Liver (tissue), 9 donors: Measurements from ENCODE around the gene FBXW7. TPM values are rescaled to one million over a fixed set of nuclear protein-coding genes. Genes with fewer than 3 reads are reported as not detected.

ENCODE experiments used
- DNase-seq: peaks from one replicate; pipeline ENCODE4 v3.0.0-alpha.2; 2017; ENCODE audit warnings: low spot score
- H3K27ac ChIP-seq, 2 donors: one replicate each; pipeline ENCODE4 v1.7.0; 2013; ENCODE audit warnings: inconsistent platforms in 2 of 2, low read length in 2 of 2, control low read depth in 1 of 2, low read depth in 1 of 2, mild to moderate bottlenecking in 1 of 2
- H3K27me3 ChIP-seq, 4 donors: one replicate each; pipeline versions ENCODE4 v1.6.1 to v1.7.0; 2013; ENCODE audit warnings: low read length in 3 of 4, inconsistent platforms in 1 of 4, mild to moderate bottlenecking in 1 of 4, moderate library complexity in 1 of 4; ENCODE audit not compliant: control insufficient read depth in 4 of 4, insufficient read depth in 4 of 4
- H3K36me3 ChIP-seq, 4 donors: one replicate each; pipeline versions ENCODE4 v1.6.1 to v1.7.0; 2013; ENCODE audit warnings: low read length in 3 of 4, mild to moderate bottlenecking in 3 of 4, low read depth in 1 of 4, moderate library complexity in 1 of 4; ENCODE audit not compliant: control insufficient read depth in 4 of 4, insufficient read depth in 3 of 4
- H3K4me1 ChIP-seq, 4 donors: one replicate each; pipeline versions ENCODE4 v1.6.1 to v1.7.0; 2013; ENCODE audit warnings: low read length in 3 of 4, mild to moderate bottlenecking in 3 of 4, moderate library complexity in 1 of 4; ENCODE audit not compliant: control insufficient read depth in 4 of 4, insufficient read depth in 4 of 4
- H3K4me3 ChIP-seq, 3 donors: one replicate each; pipeline versions ENCODE4 v1.6.1 to v1.7.0; 2013; ENCODE audit warnings: low read length in 3 of 3, control low read depth in 1 of 3, low read depth in 1 of 3, mild to moderate bottlenecking in 1 of 3
- H3K9ac ChIP-seq, 2 donors: one replicate each; pipeline ENCODE4 v1.7.0; 2013; ENCODE audit warnings: low read length in 2 of 2, mild to moderate bottlenecking in 2 of 2, moderate library complexity in 2 of 2, control low read depth in 1 of 2, low read depth in 1 of 2
- H3K9me3 ChIP-seq, 4 donors: one replicate each; pipeline versions ENCODE4 v1.6.1 to v1.7.0; 2013; ENCODE audit warnings: low read length in 3 of 4; ENCODE audit not compliant: control insufficient read depth in 4 of 4
- EGR1 ChIP-seq, 2 donors: IDR thresholded peaks; 2 replicates each; pipeline ENCODE4 v1.6.1; 2016 to 2018; ENCODE audit warnings: antibody characterized with exemption in 2 of 2, low read depth in 2 of 2
- FOXA1 ChIP-seq: IDR thresholded peaks from 2 replicates; pipeline ENCODE4 v1.6.1; 2016; ENCODE audit warnings: antibody characterized with exemption
- FOXA2 ChIP-seq: IDR thresholded peaks from 2 replicates; pipeline ENCODE4 v1.6.1; 2016; ENCODE audit warnings: antibody characterized with exemption
- GABPA ChIP-seq, 2 donors: IDR thresholded peaks in 1 of 2; conservative IDR thresholded peaks in 1 of 2; 2 replicates each; pipeline ENCODE4 v1.6.1; 2016; ENCODE audit warnings: antibody characterized with exemption in 2 of 2, mild to moderate bottlenecking in 1 of 2, moderate library complexity in 1 of 2
- HNF4A ChIP-seq, 2 donors: conservative IDR thresholded peaks; 2 replicates each; pipeline ENCODE4 v1.6.1; 2016; ENCODE audit warnings: antibody characterized with exemption in 2 of 2, mild to moderate bottlenecking in 2 of 2
- HNF4G ChIP-seq: IDR thresholded peaks from 2 replicates; pipeline ENCODE4 v1.6.1; 2016; ENCODE audit warnings: antibody characterized with exemption
- JUND ChIP-seq, 2 donors: IDR thresholded peaks; 2 replicates each; pipeline ENCODE4 v1.6.1; 2016; ENCODE audit warnings: antibody characterized with exemption in 2 of 2
- NR2F2 ChIP-seq: IDR thresholded peaks from 2 replicates; pipeline ENCODE4 v1.6.1; 2016; ENCODE audit warnings: antibody characterized with exemption
- RAD21 ChIP-seq, 2 donors: IDR thresholded peaks; 2 replicates each; pipeline ENCODE4 v1.6.1; 2016; ENCODE audit warnings: antibody characterized with exemption in 2 of 2, mild to moderate bottlenecking in 2 of 2
- RXRA ChIP-seq, 2 donors: IDR thresholded peaks; 2 replicates each; pipeline ENCODE4 v1.6.1; 2017 to 2018; ENCODE audit warnings: antibody characterized with exemption in 2 of 2, mild to moderate bottlenecking in 1 of 2
- SP1 ChIP-seq: IDR thresholded peaks from 2 replicates; pipeline ENCODE4 v1.6.1; 2018; ENCODE audit warnings: antibody characterized with exemption, mild to moderate bottlenecking
- TAF1 ChIP-seq: conservative IDR thresholded peaks from 2 replicates; pipeline ENCODE4 v1.6.1; 2016; ENCODE audit warnings: antibody characterized with exemption, mild to moderate bottlenecking
- YY1 ChIP-seq: IDR thresholded peaks from 2 replicates; pipeline ENCODE4 v1.6.1; 2016; ENCODE audit warnings: antibody characterized with exemption, mild to moderate bottlenecking
- WGBS: extraction: QIAGEN DNeasy Blood & Tissue Kit; methylation state at CpG from one replicate; pipeline ENCODE4 v1.1.7; 2013; 5-methylcytosine and 5-hydroxymethylcytosine counted together
- polyA plus RNA-seq, 2 donors: library from polyadenylated mRNA; stranded (reverse) in 1 of 2; unstranded in 1 of 2; fragments of 200-250 nt in 1 of 2; fragments of >200 nt in 1 of 2; fragmentation: Nextera tagmentation in 1 of 2; extraction: Ambion mirVana in 1 of 2; gene quantifications; one replicate each; pipeline versions ENCODE4 v1.2.1 to v1.2.3, GENCODE V29; 2013 to 2015
- total RNA-seq, 2 donors: library from RNA; depleted of rRNA; stranded (reverse); fragments of >200 nt; gene quantifications; one replicate each; pipeline ENCODE4 v1.2.3, GENCODE V29; 2014
- TF ChIP-seq, protein P1 (sequence below): IDR thresholded peaks from 2 replicates; pipeline ENCODE4 v1.6.1; 2016; ENCODE audit warnings: antibody characterized with exemption
- TF ChIP-seq, protein P2 (sequence below): IDR thresholded peaks from 2 replicates; pipeline ENCODE4 v1.6.1; 2016; ENCODE audit warnings: antibody characterized with exemption
- TF ChIP-seq, protein P3 (sequence below): IDR thresholded peaks from 2 replicates; pipeline ENCODE4 v1.6.1; 2016; ENCODE audit warnings: antibody characterized with exemption
- TF ChIP-seq, protein P4 (sequence below): fragments of 150-350 bp; IDR thresholded peaks from 2 replicates; pipeline ENCODE4 v1.5.1; 2017; ENCODE audit warnings: improper control_type of control experiment, low read depth, low read length; ENCODE audit not compliant: missing input control
- TF ChIP-seq, protein P5 (sequence below): IDR thresholded peaks from 2 replicates; pipeline ENCODE4 v1.6.1; 2016; ENCODE audit warnings: antibody characterized with exemption, mild to moderate bottlenecking
- donor health status: healthy.
- donor health status: healthy.
- donor health status: healthy.
- donor health status: healthy.
- donor health status: healthy.

Gene FBXW7
- total and polyA plus RNA-seq, 4 donors = 4.0 to 56.9 (median 16.1) TPM

DNA sequence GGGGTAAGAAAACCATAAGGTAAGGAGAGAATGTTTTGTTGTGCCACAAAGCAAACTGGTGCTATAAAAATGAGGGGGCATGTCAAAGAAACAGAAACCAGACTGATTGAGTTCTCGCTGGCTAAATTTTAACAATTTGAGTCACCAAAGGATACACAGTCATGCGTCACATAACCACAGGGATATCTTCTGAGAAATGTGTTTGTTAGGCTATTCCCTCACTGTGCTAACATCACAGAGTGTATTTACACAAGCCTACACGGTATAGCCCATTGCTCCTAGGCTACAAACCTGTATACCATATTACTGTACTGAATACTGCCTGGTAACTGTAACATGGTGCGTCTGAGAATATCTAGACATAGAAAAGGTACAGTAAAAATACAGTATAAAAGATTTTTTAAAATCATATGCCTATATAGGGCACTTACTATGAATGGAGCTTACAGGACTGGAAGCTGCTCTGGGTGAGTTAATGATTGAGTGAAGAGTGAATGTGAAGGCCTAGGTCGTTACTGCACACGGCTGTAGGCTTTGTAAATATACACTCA, 50.1 kb downstream of the FBXW7 start:
- DNase-seq = no peak
- peak overlapping the region in 1 of 3 donors; percentile 47 for H3K4me3 ChIP-seq
- TF ChIP-seq JUND (IDR thresholded peaks at IDR 0.05) (peak; percentile 63), HNF4G (no peak), YY1 (peak; percentile 76), EGR1 (IDR thresholded peaks at IDR 0.05; ENCODE audit: low read depth in 2 of 2) (peak in 1 of 2 donors; percentile 30), FOXA1 (peak; percentile 80), RXRA (IDR thresholded peaks at IDR 0.05) (peak; percentile 46 to 62), FOXA2 (peak; percentile 92), NR2F2 (no peak), GABPA (IDR thresholded peaks at IDR 0.05 in 1 of 2, conservative IDR thresholded peaks at IDR 0.05 in 1 of 2) (no peak), TAF1 (peak; percentile 88), HNF4A (conservative IDR thresholded peaks at IDR 0.05) (peak; percentile 45 to 46), SP1 (peak; percentile 72), RAD21 (IDR thresholded peaks at IDR 0.05) (peak in 1 of 2 donors; percentile 16)
- TF ChIP-seq, protein P1, sequence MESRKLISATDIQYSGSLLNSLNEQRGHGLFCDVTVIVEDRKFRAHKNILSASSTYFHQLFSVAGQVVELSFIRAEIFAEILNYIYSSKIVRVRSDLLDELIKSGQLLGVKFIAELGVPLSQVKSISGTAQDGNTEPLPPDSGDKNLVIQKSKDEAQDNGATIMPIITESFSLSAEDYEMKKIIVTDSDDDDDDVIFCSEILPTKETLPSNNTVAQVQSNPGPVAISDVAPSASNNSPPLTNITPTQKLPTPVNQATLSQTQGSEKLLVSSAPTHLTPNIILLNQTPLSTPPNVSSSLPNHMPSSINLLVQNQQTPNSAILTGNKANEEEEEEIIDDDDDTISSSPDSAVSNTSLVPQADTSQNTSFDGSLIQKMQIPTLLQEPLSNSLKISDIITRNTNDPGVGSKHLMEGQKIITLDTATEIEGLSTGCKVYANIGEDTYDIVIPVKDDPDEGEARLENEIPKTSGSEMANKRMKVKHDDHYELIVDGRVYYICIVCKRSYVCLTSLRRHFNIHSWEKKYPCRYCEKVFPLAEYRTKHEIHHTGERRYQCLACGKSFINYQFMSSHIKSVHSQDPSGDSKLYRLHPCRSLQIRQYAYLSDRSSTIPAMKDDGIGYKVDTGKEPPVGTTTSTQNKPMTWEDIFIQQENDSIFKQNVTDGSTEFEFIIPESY = peak; percentile 49
- TF ChIP-seq, protein P2, sequence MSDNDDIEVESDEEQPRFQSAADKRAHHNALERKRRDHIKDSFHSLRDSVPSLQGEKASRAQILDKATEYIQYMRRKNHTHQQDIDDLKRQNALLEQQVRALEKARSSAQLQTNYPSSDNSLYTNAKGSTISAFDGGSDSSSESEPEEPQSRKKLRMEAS = peak; percentile 28
- TF ChIP-seq, protein P3, sequence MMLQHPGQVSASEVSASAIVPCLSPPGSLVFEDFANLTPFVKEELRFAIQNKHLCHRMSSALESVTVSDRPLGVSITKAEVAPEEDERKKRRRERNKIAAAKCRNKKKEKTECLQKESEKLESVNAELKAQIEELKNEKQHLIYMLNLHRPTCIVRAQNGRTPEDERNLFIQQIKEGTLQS = peak; percentile 34
- TF ChIP-seq, protein P4, sequence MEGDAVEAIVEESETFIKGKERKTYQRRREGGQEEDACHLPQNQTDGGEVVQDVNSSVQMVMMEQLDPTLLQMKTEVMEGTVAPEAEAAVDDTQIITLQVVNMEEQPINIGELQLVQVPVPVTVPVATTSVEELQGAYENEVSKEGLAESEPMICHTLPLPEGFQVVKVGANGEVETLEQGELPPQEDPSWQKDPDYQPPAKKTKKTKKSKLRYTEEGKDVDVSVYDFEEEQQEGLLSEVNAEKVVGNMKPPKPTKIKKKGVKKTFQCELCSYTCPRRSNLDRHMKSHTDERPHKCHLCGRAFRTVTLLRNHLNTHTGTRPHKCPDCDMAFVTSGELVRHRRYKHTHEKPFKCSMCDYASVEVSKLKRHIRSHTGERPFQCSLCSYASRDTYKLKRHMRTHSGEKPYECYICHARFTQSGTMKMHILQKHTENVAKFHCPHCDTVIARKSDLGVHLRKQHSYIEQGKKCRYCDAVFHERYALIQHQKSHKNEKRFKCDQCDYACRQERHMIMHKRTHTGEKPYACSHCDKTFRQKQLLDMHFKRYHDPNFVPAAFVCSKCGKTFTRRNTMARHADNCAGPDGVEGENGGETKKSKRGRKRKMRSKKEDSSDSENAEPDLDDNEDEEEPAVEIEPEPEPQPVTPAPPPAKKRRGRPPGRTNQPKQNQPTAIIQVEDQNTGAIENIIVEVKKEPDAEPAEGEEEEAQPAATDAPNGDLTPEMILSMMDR = no peak
- TF ChIP-seq, protein P5, sequence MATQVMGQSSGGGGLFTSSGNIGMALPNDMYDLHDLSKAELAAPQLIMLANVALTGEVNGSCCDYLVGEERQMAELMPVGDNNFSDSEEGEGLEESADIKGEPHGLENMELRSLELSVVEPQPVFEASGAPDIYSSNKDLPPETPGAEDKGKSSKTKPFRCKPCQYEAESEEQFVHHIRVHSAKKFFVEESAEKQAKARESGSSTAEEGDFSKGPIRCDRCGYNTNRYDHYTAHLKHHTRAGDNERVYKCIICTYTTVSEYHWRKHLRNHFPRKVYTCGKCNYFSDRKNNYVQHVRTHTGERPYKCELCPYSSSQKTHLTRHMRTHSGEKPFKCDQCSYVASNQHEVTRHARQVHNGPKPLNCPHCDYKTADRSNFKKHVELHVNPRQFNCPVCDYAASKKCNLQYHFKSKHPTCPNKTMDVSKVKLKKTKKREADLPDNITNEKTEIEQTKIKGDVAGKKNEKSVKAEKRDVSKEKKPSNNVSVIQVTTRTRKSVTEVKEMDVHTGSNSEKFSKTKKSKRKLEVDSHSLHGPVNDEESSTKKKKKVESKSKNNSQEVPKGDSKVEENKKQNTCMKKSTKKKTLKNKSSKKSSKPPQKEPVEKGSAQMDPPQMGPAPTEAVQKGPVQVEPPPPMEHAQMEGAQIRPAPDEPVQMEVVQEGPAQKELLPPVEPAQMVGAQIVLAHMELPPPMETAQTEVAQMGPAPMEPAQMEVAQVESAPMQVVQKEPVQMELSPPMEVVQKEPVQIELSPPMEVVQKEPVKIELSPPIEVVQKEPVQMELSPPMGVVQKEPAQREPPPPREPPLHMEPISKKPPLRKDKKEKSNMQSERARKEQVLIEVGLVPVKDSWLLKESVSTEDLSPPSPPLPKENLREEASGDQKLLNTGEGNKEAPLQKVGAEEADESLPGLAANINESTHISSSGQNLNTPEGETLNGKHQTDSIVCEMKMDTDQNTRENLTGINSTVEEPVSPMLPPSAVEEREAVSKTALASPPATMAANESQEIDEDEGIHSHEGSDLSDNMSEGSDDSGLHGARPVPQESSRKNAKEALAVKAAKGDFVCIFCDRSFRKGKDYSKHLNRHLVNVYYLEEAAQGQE = peak; percentile 90
- H3K9ac ChIP-seq = peak overlapping the region in 1 of 2 donors; percentile 61
- peaks cover 5 to 34% (median 11%) of the 10 kb centered on the region in 4 donors for H3K4me1 ChIP-seq
- no peaks in the 10 kb centered on the region for H3K27me3 ChIP-seq
- no peaks in the 10 kb centered on the region for H3K36me3 ChIP-seq
- H3K9me3 ChIP-seq = no peaks in the 10 kb centered on the region
- 29% methylated on average over 6 of the region's 6 CpGs for WGBS
- H3K27ac ChIP-seq = peak overlapping the region; percentile 69 to 85
